HL-60 (cell line): ENCODE measurements around the gene CNTNAP2.

ENCODE experiments used
- CTCF ChIP-seq: IDR thresholded peaks from one replicate; pipeline ENCODE4 v1.5.1; 2011; ENCODE audit warnings: low read length, control low read depth, inconsistent platforms; ENCODE audit not compliant: insufficient read depth
- GABPA ChIP-seq: IDR thresholded peaks from 2 replicates; pipeline ENCODE4 v1.6.1; 2012; ENCODE audit warnings: low read depth
- REST ChIP-seq: IDR thresholded peaks from 2 replicates; pipeline ENCODE4 v1.6.1; 2012; ENCODE audit warnings: low read depth; ENCODE audit not compliant: insufficient replicate concordance

- TF ChIP-seq CTCF (no peak), GABPA (no peak), REST (no peak)
Measured at GRCh38 chr7:147400925-147401324, 1284.3 kb downstream of the CNTNAP2 start.
